ENCODE data around the gene CAPN12.

Gene CAPN12

GRCh38 chr19:38727306-38727867 lies 16.9 kb downstream of the CAPN12 start:
- no peak for DNase-seq (ENCODE audit: low read depth in 1 of 2, low spot score in 1 of 2)

DNA sequence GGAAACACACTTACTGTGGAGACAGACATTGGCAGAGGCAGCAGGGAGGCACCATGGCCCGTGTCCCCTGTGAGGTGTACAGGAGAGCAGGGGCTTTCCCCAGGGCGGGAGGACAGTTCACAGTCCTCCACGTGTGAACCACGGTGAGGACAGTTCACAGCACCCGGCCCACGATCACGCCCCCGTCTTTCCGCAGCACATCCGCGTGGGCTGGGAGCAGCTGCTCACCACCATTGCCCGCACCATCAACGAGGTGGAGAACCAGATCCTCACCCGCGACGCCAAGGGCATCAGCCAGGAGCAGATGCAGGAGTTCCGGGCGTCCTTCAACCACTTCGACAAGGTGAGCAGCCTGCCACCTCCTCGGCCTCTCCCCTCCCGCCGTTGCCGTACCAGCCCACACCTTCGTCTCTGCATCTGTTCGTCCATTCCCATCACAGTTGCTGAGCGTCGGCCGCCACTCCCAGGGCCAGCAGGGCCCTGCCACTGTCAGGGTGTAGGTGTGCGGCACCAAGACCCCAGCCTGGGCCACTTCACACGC lies 17.4 kb downstream of the CAPN12 start:
- no peak for DNase-seq (ENCODE audit: low read depth in 1 of 2, low spot score in 1 of 2)

DNA sequence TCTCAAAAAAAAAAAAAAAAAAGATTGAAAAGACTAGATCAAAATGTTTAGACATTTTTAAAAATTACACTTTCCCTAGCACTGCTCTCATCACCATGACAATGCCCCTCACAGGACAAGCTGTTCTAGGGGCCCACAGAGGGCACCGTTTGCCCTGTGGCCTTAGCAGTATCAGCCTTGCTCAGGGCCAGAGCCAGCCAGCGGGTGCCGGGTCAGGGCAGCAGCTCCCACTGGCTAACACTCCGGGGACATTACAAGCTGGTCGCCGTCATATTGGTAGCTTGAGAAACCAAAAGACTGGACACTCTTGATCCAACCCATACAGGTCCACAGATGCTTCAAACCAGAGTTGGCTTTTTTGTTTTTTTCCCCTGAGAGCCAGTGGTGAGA lies 18.0 kb downstream of the CAPN12 start:
- DNase-seq (ENCODE audit: low read depth in 1 of 2, low spot score in 1 of 2), result no peak

DNA sequence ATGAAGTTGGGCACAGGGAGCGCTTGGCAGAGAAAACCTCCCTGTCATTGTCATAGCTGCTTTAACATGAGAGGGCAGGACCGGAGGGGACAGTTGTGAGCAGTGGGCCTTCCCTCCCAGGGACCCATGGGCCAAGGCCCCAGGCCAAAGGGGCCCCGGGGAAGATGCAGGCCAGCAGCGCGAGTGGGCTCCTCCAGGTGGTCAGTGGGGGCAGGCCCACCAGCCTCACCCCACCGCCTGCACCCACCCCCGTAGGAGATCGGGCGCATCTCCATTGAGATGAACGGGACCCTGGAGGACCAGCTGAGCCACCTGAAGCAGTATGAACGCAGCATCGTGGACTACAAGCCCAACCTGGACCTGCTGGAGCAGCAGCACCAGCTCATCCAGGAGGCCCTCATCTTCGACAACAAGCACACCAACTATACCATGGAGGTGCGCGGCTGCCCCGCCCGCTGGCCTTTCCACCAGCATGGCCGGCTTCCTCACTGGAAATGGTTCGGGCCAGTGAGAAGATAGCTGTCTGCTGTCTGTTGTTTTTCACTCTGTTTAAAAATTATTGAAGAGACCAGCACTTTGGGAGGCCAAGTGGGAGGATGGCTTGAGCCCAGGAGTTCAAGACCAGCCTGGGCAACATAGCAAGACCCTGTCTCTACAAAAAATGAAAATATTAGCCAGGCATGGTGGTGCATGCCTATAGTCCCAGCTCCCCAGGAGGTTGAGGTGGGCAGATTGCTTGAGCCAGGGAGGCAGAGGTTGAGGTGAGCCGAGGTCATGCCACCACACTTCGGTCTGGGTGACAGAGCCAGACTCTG lies 18.6 kb downstream of the CAPN12 start:
- no peak for DNase-seq (ENCODE audit: low read depth in 1 of 2, low spot score in 1 of 2)

GRCh38 chr19:38723990-38724854 lies 20.1 kb downstream of the CAPN12 start:
- no peak for DNase-seq (ENCODE audit: low read depth in 1 of 2, low spot score in 1 of 2)

GRCh38 chr19:38723606-38723965 lies 20.7 kb downstream of the CAPN12 start:
- no peak for DNase-seq (ENCODE audit: low read depth in 1 of 2, low spot score in 1 of 2)

DNA sequence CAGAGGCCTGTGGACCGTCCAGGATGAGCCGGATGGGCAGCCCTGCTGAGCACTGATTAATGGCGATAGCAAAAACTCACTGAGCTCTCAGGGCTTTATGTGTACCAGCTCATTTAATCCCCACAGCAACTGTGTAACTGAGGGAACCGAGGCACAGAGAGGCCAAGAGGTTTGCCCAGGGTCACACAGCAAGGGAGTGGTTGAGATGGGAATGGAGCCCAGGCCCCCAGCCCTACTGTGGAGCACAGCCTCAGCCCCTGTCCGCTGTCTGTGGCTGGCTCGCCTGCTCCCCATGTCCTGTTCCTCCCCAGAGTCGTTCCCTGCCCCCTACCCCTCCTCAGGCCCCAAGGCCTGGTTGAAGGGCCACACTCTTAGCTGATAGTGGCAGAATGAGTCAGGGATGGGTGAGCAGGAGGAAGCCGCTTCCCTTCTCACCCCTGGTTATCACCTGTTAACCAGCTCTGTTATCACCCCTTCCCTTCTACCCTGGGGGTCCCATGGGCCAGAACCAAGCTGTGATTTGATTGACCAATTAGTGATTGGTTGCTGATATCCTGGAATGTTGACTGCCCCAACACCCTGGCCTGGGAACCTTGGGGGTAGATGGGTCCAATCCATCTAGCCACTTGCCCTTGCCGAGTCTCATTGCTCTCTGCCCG lies 21.2 kb downstream of the CAPN12 start:
- DNase-seq (ENCODE audit: low read depth in 1 of 2, low spot score in 1 of 2), result no peak

DNA sequence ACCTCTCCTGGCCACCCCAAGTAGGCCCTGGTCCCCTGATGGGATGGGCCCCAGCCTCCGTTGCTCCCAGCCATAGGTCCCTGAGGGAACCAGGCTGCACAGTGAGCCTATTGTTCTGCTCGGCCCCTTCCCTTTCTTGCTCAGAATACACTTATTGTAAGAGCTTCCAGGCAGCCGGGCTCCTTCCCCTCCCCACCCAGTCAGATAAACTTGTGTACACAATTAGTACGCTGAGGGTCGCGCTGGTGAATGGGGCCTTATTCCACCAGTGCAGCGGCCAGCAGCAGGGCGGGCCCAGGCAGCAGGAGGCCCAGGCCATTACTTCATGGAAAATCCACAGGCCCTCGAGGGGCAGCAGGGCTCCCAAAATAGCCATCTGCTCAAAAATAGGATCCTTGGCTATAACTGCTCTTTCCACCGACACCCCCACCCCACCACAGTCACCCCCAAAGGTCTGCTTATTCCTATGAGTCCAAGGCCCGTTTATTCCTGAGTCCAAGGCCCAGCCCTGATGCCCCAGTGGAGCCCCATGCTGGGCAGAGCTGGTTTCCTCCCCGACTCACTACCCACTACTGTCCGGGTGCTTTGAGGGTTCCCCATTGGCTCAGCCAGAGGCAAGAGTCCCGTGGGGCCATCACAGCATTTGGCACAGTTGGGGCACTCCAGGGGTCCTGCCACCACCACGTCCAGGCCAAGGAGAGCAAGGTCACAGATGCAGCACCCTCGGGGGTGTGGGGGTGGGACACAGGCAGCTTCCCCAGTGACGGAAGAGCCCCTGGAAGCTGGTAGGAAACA lies 22.1 kb downstream of the CAPN12 start:
- no peak for DNase-seq (ENCODE audit: low read depth in 1 of 2, low spot score in 1 of 2)

DNA sequence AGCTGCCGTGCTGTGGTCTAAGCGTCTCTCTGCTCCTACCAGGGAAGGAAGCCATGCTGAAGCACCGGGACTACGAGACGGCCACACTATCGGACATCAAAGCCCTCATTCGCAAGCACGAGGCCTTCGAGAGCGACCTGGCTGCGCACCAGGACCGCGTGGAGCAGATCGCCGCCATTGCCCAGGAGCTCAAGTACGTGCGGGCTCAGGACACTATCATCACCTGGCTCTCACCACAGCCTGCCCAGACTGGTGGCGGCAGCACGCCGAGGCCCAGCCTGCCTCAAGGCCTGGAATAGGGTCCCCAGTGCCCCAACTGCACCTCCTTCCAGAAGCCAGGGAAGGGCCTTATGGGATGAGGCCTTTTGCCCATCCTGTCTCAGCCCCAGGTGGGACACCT lies 22.8 kb downstream of the CAPN12 start:
- DNase-seq (ENCODE audit: low read depth in 1 of 2, low spot score in 1 of 2), result no peak

DNA sequence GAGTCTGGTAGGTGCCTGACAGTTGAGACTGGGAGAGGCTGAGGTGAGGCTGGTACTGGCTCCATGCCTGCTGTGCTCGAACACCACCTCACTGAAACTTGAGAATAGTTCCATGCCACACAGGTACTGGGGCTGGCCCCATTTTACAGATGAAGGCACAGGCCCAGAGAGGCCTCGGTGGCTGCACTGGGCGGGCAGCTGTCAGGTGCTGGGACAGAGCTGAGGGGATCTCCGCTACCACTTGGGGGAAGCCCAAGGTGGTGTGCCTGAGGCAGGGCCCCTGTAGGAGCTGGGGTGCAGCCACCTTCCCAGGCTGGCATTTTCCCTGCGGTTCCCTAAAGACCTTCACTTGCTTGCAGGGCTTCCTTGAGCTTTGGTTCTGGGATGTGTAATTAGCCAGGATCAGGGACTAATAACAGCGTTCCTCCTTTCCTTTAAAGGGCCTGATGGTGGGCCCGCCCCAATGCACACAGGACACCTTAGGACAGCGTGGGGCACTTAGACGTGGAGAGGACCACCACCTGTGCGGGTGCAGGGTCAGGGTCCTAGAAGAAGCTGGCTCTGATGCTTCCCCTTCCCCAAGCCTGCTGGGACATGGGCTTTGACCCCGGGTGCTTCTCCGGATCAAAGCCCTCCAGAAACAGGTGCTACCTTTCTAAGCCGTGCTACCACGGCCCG lies 23.6 kb downstream of the CAPN12 start:
- DNase-seq (ENCODE audit: low read depth in 1 of 2, low spot score in 1 of 2), result no peak

DNA sequence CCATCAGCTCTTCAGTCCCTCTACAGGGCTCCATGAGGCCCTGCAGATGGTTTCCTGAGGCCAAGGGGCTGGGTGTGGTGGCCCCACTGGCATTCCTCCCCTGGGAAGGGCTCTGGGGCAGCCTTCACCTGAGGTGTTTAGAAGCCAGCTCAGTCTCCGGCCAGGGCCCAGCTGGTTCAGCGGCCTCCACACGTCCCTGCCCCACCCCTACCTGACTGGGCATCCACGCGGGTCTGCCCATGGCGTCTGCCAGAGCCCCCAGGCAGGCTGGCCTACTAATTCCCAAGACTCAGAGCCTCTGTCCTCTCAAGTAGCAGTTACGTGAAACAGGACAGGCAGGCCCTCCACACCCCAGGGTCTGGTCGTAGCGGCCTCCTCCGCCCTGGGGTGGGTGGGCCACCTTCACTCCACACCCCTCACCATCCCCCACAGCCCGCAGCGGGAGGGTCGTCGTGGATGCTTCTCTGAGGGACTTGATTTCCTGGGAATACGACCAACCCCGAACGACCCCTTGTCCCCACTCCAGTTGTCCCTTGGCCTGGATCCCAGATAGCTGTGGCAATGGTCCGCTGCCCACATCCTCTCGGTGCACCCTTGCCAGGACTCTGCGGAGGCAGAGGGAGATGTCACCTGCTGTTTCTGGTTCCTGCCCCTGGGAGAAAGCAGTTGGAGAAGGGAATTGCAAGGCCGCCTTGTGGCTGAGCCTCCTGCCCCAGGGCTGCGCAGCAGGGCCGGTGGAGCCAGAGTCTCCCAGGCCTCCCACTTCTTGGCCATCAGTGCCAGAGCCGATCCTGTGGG lies 24.3 kb downstream of the CAPN12 start:
- no peak for DNase-seq (ENCODE audit: low read depth in 1 of 2, low spot score in 1 of 2)

DNA sequence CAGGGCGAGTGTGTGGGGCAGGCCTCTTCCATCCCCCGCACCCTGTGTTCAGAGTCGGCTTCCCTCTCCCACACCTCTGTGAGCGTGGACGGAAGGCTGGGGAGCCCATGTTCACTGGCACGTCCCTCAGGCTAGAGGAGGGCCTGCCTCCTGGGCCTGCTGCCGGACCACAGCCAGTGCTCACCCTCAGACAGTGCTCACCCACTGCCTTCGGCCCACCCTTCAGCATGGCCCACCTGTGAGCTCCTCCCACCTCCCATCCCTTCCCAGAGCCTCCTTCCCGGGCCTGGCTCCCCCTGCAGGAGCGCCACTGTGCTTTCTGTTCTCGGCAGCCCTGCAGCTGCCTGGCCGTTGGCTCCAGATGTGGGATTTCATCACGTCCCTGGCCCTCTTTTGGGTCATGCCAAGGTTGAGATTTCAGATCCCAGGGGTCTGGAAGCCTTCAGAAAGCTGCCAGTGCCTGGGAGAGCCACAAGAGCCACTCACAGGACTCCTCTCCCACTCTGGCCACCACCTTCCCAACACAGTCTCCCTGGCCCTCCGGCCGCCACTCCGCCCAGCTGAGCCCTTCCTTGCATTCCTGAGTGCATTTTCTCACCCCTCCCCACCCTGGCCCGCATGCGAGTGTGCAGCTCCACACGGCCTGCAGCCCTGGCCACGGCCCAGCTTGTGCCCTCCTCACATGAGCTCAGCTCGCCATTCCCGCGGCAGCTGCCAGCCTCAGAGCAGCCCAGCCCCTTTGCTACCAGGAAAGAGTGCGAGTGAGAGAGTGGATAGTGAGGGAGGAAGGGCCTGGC lies 25.3 kb downstream of the CAPN12 start:
- DNase-seq (ENCODE audit: low read depth in 1 of 2, low spot score in 1 of 2), result no peak

- DNase-seq (ENCODE audit: low read depth in 1 of 2, low spot score in 1 of 2), result no peak
Observed at GRCh38 chr19:38717855-38718254, 26.4 kb downstream of the CAPN12 start.

DNA sequence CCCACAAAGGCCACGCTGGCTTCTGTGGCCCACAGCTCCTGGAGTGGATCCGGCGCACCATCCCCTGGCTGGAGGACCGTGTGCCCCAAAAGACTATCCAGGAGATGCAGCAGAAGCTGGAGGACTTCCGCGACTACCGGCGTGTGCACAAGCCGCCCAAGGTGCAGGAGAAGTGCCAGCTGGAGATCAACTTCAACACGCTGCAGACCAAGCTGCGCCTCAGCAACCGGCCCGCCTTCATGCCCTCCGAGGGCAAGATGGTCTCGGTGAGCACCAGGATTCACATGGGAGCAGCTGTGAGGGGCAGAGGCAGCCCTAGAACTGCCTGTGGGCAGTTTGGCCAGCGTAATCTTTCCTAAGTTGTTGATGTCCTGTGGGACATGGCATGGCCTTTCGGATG lies 27.2 kb downstream of the CAPN12 start:
- no peak for DNase-seq (ENCODE audit: low read depth in 1 of 2, low spot score in 1 of 2)

DNA sequence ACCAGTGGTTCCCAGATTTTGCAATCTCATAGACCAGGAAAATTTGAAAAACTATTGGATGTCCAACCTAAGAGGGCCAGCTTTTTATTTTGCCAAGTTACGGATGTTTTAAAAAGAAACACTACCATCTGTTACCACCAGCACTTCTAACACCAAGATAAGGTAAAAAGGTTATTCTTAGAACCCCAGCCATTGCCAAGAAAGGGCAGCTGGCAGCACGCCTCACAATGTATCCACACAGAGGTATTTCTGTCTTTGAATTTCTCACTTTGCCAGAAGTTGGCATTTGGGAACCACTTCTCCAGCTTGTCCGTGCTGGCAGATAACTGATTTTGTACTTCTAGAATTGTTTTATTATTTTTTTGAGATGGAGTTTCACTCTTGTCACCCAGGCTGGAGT lies 28.7 kb downstream of the CAPN12 start:
- DNase-seq (ENCODE audit: low read depth in 1 of 2, low spot score in 1 of 2), result no peak

DNA sequence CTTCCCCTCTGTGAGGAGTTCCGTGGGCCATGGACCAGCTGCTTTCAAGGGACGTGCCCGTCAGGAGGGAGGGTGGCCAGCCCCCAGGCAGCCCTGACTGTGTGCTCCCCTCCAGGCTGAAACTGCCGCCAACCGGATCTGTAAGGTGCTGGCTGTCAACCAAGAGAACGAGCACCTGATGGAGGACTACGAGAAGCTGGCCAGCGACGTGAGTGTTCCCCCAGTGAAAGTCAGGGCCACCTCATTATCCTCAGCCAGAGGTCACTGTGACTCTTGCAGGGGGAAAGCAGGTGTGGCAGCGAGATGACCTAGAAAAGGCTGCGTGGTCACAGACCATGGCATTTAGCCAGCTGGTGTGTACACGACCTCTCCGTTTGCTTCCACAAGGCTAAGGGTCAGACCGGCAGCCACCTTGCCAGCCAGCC lies 29.9 kb downstream of the CAPN12 start:
- DNase-seq (ENCODE audit: low read depth in 1 of 2, low spot score in 1 of 2), result no peak

DNA sequence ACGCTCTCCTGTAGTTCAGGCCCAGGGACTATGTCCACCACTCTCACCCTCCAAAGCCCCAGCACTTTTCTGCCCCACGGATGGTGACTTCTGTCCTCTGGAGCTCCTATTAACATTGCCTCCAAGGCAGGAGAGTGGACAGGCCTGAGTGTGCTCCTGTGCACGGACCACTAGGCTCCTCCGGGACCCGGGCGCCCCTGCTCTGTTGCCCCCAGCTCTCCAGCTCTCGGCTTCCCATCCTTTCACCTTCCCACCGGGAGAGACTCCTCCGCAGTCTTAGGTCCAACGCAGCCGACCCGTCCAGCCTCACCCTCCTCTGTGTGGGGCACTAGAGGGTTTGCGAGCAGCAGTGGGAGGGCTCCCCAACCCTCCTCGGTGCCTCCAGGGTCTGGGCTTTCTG lies 30.4 kb downstream of the CAPN12 start:
- no peak for DNase-seq (ENCODE audit: low read depth in 1 of 2, low spot score in 1 of 2)

DNA sequence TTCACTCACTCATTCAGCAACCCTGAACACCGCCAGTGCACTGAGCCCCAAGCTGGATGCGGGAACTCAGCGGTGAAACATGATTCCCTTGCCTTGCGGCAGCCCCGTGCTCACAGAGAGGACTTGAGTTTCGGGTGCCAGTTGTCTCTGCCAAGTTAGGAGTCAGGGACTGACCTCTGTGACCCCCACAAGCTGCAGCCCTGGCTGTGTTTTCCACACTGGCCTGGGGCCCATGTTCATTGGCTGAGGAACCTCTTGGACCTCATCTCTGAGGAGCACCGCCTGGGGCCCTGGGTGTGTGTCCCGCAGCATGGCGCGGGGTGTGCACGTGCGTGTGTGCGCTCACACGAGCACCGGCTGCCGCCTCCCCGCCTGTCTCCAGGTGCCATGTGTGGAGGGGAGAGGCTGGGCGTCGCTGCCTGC lies 31.0 kb downstream of the CAPN12 start:
- DNase-seq (ENCODE audit: low read depth in 1 of 2, low spot score in 1 of 2), result no peak
